Esophagus squamous epithelium (tissue), 5 donors: ENCODE measurements around the gene RBFOX1. TPM values are rescaled to one million over a fixed set of nuclear protein-coding genes. Genes with fewer than 3 reads are reported as not detected.

Source experiments
- DNase-seq: peaks from one replicate; lab custom pipeline; 2025; lab: John Stamatoyannopoulos, UW
- H3K27ac ChIP-seq, 4 donors: fragments of 200-600 bp; sonication (generic); one replicate each; pipeline ENCODE4 v1.5.1; 2016 to 2019; ENCODE audit warnings: mild to moderate bottlenecking in 1 of 4
- H3K27me3 ChIP-seq, 4 donors: fragments of 200-600 bp; sonication (generic); 1 replicate in 3 of 4; 2 replicates in 1 of 4; pipeline versions ENCODE4 v1.5.1 to v1.6.0; 2017 to 2021; ENCODE audit warnings: antibody characterized with exemption in 1 of 4
- H3K36me3 ChIP-seq, 3 donors: fragments of 200-600 bp; sonication (generic); one replicate each; pipeline ENCODE4 v1.5.1; 2016 to 2019
- H3K4me1 ChIP-seq, 3 donors: fragments of 200-600 bp; sonication (generic); one replicate each; pipeline ENCODE4 v1.5.1; 2017 to 2019
- H3K4me3 ChIP-seq, 4 donors: fragments of 200-600 bp; sonication (generic); 1 replicate in 3 of 4; 2 replicates in 1 of 4; pipeline ENCODE4 v1.5.1; 2016 to 2019; ENCODE audit warnings: mild to moderate bottlenecking in 2 of 4, moderate library complexity in 1 of 4
- H3K9me3 ChIP-seq, 3 donors: fragments of 200-600 bp; sonication (generic); one replicate each; pipeline ENCODE4 v1.5.1; 2016 to 2019
- CTCF ChIP-seq, 6 experiments: fragments of 450-650 bp in 4 of 6; fragments of 200-600 bp in 2 of 6; sonication (generic) in 2 of 6; IDR thresholded peaks; one replicate each; pipeline ENCODE4 v1.5.1; 2016 to 2019; ENCODE audit warnings: antibody characterized with exemption in 6 of 6, mild to moderate bottlenecking in 4 of 6, moderate library complexity in 4 of 6
- POLR2A ChIP-seq, 4 donors: fragments of 450-650 bp; IDR thresholded peaks; one replicate each; pipeline ENCODE4 v1.6.1; 2017; ENCODE audit warnings: antibody characterized with exemption in 4 of 4, mild to moderate bottlenecking in 4 of 4, moderate library complexity in 3 of 4
- WGBS, 2 donors: methylation state at CpG; one replicate each; pipeline ENCODE4 v1.1.5; 2018; 5-methylcytosine and 5-hydroxymethylcytosine counted together
- intact Hi-C: fragments of 100-400 bp; cut with DNase I; formaldehyde crosslinking; loops from one replicate; pipeline ENCODE4 v1.15.0; 2022
- total RNA-seq, 4 donors: library from RNA; depleted of rRNA; stranded (reverse); fragments of >200 nt; gene quantifications; one replicate each; pipeline ENCODE4 v1.1.0, GENCODE V29; 2016
- donor health status: DM: yes; HTN: yes; CAD: no.

RBFOX1 gene
- total RNA-seq, 4 donors from 2014 or later = not detected

DNA sequence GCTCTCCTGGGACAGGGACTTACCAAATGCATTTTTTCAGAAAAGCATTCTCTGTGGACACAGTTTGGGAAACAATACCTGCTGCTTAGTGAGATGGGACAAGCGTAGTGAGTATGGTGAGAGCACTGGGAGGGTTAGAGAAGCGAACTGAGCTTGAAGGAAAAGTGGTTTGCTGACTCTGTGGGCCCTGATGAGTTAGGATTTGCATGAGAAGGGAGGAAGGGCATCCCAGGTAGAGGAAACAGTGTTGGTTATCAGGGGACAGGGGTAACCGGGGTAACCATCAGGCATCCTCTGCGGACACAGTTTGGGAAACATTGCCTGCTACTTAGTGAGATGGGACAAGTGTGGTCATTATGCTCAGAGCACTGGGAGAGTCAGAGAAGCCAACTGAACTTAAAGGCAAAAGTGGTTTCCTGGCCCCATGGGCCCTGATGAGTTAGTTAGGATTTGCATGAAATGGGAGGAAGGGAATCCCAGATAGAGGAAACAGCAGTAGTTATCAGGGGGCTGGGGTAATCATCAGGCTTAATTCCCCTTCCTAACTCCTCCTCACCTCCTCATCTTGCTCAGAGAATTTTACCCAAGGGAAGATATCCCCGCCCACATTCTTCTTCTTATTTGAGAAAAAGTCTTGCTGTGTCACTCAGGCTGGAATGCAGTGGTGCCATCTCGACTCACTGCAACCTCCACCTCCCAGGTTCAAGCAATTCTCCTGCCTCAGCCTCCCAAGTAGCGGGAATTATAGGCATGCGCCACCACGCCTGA is 319.3 kb downstream of the RBFOX1 start:
- H3K9me3 ChIP-seq = no peaks in the 10 kb centered on the region
- no peaks in the 10 kb centered on the region for H3K27me3 ChIP-seq
- TF ChIP-seq CTCF (IDR thresholded peaks at IDR 0.05) = no peak
- no peak for TF ChIP-seq POLR2A (IDR thresholded peaks at IDR 0.05)
- no peak overlapping the region for H3K27ac ChIP-seq
- H3K4me3 ChIP-seq = no peak overlapping the region
- intact Hi-C loops = no loop called here
- DNase-seq = no peak
- WGBS, 2 donors = 85 to 90% methylated on average over 9 of the region's 9 CpGs
- H3K4me1 ChIP-seq = no peaks in the 10 kb centered on the region
- H3K36me3 ChIP-seq = no peaks in the 10 kb centered on the region

GRCh38 chr16:7653746-7654461 is 321.3 kb downstream of the RBFOX1 start:
- DNase-seq = no peak

GRCh38 chr16:7675628-7676027 is 343.0 kb downstream of the RBFOX1 start:
- no peaks in the 10 kb centered on the region for H3K4me1 ChIP-seq
- no peaks in the 10 kb centered on the region for H3K9me3 ChIP-seq
- TF ChIP-seq CTCF (IDR thresholded peaks at IDR 0.05) (no peak), POLR2A (IDR thresholded peaks at IDR 0.05) (no peak)
- intact Hi-C loops = no loop called here
- 80 to 82% methylated on average over 4 of the region's 4 CpGs for WGBS, 2 donors
- no peak overlapping the region for H3K4me3 ChIP-seq
- no peak for DNase-seq
- H3K27me3 ChIP-seq = no peaks in the 10 kb centered on the region
- no peak overlapping the region for H3K27ac ChIP-seq
- no peaks in the 10 kb centered on the region for H3K36me3 ChIP-seq

More at GRCh38 chr16:7653746-7654461, 321.3 kb downstream of the RBFOX1 start:
- H3K36me3 ChIP-seq = no peaks in the 10 kb centered on the region
- 69 to 71% methylated on average over 6 of the region's 32 CpGs for WGBS, 2 donors
- H3K9me3 ChIP-seq = no peaks in the 10 kb centered on the region
- H3K27ac ChIP-seq = no peak overlapping the region
- intact Hi-C loops = no loop called here
- no peaks in the 10 kb centered on the region for H3K27me3 ChIP-seq
- H3K4me1 ChIP-seq = no peaks in the 10 kb centered on the region
- TF ChIP-seq POLR2A (IDR thresholded peaks at IDR 0.05) (no peak), CTCF (IDR thresholded peaks at IDR 0.05) (no peak)
- no peak overlapping the region for H3K4me3 ChIP-seq

- TF ChIP-seq POLR2A (IDR thresholded peaks at IDR 0.05) (no peak), CTCF (IDR thresholded peaks at IDR 0.05) (no peak)
- 81 to 88% methylated on average over 4 of the region's 4 CpGs for WGBS, 2 donors
- Histone ChIP-seq H3K27ac (no peak overlapping the region), H3K4me1 (no peaks in the 10 kb centered on the region), H3K9me3 (no peaks in the 10 kb centered on the region), H3K4me3 (no peak overlapping the region), H3K27me3 (no peaks in the 10 kb centered on the region), H3K36me3 (no peaks in the 10 kb centered on the region)
- intact Hi-C loops = no loop called here
- no peak for DNase-seq
These were observed 347.7 kb downstream of the RBFOX1 start for GRCh38 chr16:7680296-7680695.

DNA sequence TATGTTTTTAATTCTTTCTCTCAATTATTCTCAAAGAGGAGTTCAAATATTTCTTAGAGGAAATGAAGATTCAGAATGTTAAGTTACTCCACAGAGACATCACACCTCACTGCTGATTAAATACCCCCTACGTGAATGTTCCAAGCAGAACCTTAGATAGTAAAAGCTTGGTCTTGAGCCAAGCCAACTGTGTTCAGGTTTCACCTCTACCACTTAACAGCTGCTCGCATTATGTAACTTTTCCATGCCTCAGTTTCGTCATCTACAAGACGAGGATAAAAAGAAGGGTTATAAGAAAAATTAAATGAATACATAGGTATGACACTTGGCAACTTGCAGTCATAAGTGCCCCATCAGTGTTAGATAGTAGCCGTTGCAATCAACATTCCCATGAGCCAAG is 356.2 kb downstream of the RBFOX1 start:
- WGBS, 2 donors = 61 to 75% methylated on average over 5 of the region's 5 CpGs
- Histone ChIP-seq H3K27ac (no peak overlapping the region), H3K36me3 (no peaks in the 10 kb centered on the region), H3K4me3 (no peak overlapping the region), H3K4me1 (no peaks in the 10 kb centered on the region), H3K9me3 (no peaks in the 10 kb centered on the region), H3K27me3 (no peaks in the 10 kb centered on the region)
- DNase-seq = no peak
- TF ChIP-seq CTCF (IDR thresholded peaks at IDR 0.05) = no peak
- TF ChIP-seq POLR2A (IDR thresholded peaks at IDR 0.05) = no peak
- intact Hi-C loops = no loop called here
